ENCODE data around the gene MAPK12.
"Not testable (repeated sequence)": the region's sequence is repeated elsewhere in the genome, so short reads cannot be mapped to it uniquely, and the experiment has no call there.

MAPK12 gene

DNA sequence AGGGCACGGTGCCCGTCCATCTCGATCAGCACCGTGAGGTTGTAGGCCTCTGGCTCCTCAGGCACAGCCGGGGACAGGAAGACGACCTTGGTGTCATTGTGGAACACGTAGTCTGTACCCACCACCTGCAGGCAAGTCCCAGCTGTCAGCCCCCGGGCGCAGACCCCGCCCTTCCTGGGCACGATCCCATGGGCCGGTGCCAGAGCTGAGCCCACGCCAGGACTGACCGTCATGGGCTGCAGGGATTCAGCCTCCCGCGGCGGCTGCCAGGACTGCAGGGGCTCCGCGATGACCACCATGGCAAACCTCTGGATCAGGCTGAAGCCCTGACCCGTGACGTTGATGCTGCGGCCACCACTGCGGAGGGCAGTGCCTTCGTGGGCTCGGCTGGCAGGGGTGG is 20.5 kb upstream of the MAPK12 start:
- DNase-seq (ENCODE audit: low read depth): no peak

DNA sequence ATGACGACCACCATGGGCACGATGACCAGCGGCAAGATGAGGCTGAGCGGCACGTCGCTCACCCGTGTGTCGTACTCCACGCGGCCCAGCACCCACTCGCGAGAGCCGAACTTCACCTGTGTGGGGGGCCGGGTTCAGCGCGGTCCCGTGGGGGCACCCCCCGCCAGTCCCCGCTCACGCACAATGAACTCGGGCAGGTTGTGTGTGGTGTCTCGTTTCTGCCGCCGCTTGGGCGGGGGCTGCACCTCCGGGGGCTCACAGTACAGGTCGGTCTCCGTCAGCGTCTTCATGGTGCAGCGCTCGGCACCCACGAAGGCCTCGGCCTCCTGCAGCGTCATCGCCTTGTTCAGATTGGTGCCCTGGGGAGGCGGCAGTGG is 19.9 kb upstream of the MAPK12 start:
- no peak for DNase-seq (ENCODE audit: low read depth)

DNA sequence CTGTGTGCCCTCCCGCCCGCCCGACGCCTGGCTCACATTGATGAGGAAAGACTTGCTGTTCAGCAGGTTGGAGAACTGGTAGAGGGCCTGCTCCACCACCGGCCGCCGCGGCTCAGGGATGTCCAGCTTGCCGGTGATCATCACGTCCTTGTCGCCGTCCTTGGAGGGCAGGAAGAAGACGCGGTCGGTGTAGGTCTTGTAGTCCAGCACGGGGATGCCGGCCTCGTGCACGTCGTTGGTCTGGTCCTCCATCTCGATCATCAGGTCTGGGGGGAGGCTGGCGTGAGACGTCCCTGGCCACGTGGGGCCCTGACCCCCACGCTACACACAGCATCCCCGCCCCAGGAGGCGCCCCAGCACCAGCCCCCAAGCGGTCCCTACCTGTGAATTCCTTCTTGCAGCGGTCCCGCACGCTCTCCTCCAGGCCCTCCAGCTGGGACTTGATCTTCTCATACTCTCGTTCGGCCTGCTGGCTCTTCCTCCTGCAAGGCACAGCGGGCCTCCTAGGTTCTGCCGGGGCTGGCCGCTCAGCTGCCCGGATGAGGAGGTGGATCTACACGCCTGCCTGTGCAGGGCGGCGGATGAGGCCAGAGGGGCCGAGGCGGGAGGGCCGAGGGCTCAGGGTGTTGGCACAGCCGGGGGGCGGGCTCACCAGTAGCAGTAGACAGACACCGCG is 19.4 kb upstream of the MAPK12 start:
- no peak for DNase-seq (ENCODE audit: low read depth)

DNA sequence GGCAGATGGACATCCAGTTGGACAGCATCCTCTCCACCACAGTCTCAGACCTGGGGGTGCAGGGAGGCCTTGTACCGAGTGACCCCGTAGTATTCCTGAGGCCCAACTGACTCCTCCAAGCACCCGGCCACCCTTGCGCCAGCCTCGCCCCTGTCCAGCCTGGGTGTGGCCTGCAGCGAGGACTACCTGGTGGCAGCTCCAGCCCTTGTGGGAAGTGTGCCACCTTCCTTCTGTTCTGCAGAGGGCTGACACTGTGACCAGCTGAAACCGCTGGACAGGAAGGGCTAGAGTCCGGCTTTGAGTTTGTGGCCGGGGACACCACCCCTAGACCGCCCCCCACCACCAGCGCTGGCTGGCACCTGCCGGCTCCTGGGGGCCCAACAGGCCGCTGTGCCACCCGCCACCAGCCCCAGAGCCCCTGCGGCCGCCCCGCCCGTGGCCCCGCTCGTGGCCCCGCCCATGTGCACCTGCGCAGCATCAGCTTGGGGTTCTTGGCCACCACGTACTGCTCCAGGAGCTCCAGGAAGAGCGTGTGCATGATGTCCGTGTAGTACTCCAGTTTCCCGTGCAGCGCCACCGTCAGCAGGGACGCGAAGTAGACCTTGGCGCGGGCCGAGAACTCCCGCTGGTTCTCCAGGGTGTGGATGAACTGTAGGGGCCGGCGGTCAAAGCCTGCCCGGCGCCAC is 18.7 kb upstream of the MAPK12 start:
- no peak for DNase-seq (ENCODE audit: low read depth)

DNA sequence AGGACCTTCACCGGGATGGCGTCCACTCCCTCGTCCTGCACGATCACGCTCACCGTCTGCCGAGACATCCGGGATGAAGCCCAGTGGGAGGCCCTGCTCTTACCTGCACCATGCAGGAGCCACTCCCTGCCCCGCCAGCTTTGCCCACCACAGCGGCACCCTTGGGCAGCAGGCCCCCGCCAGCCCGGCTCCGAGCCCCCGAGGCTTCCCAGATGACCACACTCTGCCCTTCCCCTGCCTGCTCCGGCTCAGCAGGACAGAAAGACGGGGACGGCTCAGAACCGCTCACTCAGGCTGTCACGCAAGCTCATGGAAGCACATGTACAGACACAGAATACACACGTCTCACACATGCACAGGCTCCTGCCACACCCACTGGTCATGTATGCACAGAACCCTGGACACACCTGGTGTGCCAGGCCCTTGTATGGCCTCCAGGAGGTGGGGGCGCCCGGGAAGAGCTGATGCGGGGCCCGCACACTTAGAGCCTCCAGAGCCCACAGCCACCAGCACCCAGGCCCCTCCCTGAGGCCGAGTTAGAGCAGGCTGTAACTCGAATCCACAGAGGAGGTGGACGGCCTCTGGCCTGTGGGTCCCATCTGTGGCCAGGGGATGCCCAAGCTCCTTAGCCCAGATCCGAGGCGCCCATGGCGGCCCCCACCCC is 17.6 kb upstream of the MAPK12 start:
- no peak for DNase-seq (ENCODE audit: low read depth)

DNA sequence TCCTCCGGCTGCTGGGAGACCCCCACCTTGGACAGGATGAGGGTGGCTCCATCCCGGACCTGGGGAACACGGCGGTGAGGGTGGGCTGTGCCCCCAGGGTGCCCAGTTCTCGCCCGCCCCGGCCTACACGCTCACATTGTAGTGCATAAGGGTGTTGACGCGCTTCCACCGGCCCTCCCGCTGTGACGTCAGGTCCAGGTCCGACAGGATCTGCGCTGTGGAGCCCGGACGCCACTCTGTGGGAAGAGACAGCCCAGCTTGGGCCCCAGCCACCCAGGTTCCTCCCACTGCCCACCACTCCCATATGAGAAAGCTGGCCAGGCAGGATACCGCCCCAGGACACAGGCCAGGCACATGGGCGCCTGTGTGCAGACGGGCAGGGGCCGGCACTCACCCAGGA is 17.0 kb upstream of the MAPK12 start:
- no peak for DNase-seq (ENCODE audit: low read depth)

DNA sequence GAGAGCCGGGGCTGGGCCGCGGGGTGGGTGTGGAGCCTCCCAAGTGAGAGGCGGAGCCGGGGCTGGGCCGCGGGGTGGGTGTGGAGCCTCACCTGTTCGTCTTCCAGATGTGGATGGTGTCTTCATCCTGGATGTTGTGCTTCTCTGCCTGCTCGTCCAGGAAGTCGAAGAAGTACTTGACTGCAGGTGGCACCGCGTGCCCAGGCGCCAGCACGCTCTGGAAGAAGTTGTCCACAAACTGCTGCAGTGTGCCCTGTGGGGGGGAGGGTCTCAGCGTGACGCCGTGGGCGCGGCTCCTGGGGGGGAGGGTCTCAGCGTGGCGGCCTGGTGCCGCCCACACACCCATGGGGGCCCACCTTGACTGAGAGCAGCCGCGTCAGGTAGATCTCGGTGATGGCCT is 16.3 kb upstream of the MAPK12 start:
- no peak for DNase-seq (ENCODE audit: low read depth)

DNA sequence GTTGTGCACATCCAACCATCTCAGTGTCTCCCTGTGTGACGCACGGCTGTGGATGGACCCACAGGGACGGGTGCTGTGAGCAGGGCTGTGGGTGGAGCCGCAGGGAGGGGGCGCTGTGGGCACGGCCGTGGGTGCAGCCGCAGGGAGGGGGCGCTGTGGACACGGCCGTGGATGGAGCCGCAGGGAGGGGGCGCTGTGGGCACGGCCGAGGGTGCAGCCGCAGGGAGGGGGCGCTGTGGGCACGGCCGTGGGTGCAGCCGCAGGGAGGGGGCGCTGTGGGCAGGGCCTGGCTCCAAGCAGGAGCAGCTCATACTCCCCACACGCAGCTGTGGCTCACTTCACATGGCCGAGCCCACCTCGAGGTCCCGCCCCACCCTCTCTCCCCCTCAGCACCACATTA is 14.7 kb upstream of the MAPK12 start:
- no peak for DNase-seq (ENCODE audit: low read depth)

DNA sequence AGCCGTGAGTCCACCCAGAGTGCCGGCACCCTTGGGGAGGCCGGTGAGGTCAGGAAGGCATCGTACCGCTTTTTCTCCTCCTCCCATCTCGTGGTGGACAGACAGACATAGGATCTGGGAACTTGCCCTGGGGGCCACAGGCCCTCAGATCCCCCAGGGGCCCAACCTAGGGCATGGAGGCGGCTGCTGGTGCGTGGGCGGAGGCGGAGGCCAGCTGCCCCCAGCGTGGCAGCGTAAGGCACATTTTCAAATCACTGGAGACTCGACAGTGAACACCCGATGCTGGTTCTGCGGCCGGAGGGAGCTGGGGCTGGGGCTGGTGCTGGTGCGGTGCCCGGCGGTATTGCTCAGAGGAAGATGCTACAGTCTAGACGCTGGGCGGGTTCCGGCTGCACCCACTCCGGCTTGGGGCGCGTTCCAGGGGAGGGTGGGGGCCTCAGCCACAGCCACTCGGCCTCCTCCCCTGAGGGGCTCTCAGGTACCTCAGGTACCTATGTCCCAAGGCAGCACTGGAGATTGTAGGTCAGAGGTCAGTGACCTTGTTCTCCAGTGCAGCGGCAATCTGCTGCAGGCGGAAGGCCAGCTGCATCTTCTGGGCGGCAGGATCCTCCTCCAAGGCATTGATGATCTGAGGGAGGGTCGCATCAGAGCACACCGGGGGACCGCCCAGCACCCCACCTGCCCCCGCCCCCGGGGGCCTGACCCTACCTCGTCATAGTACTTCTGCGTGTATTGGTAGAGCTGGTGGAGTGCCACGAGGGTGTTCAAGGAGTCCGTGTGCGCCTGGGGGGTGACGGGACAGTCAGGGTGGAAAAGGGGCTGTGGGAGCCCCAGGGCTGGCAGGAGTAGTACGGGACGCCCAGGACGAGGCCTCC is 13.9 kb upstream of the MAPK12 start:
- DNase-seq (ENCODE audit: low read depth): no peak

DNA sequence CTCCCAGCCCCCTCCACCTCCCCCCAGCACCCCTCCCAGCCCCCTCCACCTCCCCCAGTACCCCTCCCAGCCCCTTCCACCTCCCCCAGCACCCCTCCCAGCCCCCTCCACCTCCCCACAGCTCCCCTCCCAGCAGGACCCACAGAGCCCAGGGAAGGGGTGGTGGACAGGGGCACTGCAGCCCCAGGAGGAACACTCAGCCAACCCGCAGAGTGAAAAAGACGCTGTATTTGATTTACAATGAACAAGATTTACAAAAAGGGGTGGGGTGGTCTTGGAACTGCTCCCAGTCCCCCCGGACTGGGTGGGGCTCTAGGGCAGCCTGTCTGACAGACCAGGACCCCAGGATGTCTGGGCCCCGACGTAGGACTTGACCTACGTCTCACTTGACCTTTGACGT is 13.3 kb upstream of the MAPK12 start:
- no peak for DNase-seq (ENCODE audit: low read depth)

DNA sequence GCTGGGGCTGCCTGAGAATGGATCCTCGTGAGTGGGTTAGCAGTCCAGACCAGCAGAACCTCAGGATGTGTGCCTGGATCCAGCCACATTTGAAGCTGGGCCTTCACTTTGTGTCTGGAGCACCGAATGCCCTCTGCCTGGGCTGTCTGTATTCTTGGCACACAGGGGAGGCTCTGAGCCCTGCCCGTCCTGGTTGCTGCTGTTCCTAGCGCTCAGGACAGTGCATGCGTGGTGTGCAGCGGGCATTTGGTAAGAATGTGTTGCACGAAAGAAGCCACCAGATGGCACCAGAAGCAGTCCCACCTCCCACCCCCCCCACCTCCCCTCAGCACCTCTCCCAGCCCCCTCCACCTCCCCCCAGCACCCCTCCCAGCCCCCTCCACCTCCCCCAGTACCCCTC is 12.8 kb upstream of the MAPK12 start:
- DNase-seq (ENCODE audit: low read depth): no peak

DNA sequence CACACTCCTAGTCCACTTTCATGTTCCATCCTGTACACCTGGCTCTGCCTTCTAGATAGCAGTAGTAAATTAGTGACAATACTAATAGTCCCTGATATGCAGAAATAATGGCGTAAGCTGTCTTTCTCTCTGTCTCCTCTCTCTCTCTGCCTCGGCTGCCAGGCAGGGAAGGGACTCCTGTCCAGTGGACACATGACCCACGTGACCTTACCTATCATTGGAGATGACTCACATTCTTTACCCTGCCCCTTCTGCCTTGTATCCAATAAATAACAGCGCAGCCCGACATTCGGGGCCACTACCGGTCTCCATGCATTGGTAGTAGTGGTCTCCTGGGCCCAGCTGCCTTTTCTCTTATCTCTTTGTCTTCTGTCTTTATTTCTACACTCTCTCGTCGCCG is 12.3 kb upstream of the MAPK12 start:
- not testable (repeated sequence) for DNase-seq (ENCODE audit: low read depth)

DNA sequence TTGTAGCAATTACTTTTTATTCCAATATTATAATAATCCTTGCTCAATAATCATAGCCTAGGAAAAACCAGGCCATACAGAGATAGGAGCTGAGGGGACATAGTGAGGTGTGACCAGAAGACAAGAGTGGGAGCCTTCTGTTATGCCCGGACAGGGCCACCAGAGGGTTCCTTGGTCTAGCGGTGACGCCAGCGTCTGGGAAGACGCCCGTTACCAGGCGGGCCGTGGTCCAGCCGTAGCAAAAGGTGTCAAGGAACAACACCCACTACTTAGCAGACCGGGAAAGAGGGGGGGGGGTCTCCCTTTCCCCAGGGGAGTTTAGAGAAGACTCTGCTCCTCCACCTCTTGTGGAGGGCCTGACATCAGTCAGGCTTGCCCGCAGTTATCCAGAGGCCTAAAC is 11.9 kb upstream of the MAPK12 start:
- DNase-seq (ENCODE audit: low read depth): not testable (repeated sequence)

DNA sequence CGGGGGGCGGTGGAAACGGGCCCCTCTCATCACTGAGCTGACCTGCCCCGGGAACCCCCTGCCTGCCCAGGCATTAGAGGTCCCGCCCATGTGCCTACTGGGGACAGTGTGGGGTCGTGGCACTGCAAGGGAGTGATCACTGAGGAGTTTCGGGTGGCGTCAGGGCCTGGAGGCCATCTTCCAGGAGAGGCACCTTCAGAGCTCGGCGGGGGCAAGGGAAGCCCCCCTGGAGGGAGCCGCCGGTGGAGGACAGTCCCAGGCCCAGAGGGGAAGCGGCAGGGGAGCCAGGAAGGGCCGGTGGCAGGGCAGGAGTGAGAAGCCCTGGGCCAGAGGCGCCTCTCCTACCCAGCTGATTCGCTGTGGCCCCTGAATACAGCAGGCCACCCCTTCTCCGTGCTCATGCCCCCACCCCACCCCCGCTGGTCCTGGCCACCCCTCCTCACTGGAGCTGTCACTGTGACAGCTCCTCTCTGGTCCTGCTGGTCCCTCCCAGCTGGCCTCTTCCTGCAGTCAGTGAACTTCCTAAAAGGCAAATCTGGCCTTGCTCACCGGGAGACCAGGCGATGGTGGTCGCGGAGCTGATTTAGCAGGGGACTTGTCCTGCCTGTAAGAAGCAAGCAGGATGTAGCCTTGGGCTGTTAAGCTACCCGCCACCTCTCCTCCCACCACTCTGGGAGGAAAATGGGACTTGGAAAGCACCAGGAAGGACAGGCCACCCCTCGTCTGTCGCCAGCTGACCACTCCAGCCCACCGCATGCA is 10.7 kb upstream of the MAPK12 start:
- no peak for DNase-seq (ENCODE audit: low read depth)

DNA sequence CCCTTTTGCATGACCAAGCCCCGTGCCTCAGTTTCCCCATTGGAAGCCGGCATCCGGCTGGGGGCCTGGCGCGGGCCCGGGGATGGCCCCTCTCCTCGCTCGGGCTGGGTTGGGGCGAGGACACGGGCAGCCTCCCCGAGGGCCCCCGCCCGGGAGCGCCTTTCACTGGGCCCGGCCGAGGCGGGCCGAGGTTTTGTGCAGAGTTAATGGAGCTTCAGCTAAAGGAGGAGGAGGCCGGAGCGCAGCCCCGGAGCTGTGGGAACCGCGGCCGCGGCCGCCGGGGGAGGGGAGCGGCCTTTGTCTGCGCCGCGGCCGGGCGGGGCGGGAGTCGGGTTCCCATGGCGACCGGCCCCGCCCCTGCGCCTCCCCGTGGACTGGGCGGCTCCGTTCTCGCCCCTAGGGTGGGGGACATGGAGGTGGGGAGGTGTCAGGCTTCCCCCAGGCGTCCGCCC is 10.1 kb upstream of the MAPK12 start:
- no peak for DNase-seq (ENCODE audit: low read depth)

DNA sequence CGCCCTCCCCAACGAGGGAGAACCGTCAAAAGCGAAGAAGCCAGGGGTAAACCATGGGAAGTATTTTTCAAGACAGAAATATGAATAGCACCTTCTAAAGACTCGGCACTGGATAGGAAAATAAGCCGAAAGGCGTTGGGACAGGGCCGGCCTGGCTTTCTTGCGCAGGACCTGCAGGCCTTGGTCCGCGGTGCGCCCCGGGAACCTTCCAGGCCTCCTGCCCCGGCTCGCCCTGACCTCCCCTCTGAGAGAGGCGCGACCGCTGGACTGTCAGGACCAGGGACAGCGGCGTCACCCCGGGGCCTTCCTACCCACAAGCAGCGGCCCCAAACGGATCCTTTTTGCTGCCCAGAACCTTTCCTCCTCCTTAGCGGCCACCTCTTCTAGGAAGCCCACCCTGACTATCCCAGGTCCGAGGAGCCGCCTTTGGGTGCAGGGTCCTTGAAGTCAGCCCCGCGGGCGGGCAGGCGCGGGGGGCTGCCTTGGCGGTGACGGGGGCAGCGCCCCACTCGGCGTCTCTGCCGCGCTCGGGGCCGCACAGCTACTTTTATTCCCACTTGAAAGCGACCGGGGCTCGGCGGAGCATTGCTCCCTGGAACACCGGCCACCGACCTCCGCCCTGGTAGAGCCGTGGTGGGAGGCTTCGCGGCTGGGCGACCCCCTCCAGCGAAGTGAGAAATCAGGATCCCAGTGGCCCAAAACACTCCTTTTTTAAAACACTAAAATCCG is 9.3 kb upstream of the MAPK12 start:
- DNase-seq (ENCODE audit: low read depth): peak; percentile 46

DNA sequence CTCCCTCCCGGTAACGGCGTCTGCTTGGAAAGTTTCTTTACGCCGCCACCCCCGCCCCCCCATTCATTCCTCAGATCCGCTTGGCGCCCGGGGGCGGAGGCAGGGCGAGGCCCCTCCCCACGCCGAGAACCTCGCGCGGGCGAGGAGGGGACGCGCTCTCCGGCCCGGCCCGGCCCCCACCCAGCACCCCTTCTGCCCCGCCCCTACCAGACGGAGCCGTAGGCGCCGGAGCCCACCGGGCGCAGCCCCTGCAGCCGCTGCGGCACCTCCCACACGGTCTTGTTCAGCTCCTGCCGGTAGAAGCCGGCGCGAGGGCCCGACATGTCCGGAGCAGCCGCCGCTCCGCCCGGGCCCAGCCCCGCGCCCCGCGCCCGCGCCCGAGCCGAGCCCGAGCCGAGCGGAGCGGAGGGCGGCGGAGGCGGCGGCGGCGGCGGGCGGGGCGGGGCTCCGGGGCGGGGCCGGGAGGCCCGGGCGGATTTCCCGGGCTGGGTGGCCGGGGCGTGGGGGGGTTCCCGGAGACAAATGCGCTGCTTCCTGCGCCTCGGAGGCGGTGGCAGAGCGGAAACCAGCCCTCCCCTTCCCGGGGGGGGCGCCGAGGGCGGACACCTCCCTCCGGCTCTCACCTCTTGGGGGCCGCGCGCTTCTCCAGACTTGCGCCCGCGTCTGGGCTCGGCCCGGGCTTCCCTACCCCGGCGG is 8.6 kb upstream of the MAPK12 start, which contains the start of gene MAPK11:
Gene MAPK11 (minus strand): TSS at position 411 of the 696 bp plus-strand sequence. CDS start 88 bp downstream, at position 323.
- peak; percentile 43 for DNase-seq (ENCODE audit: low read depth)

DNA sequence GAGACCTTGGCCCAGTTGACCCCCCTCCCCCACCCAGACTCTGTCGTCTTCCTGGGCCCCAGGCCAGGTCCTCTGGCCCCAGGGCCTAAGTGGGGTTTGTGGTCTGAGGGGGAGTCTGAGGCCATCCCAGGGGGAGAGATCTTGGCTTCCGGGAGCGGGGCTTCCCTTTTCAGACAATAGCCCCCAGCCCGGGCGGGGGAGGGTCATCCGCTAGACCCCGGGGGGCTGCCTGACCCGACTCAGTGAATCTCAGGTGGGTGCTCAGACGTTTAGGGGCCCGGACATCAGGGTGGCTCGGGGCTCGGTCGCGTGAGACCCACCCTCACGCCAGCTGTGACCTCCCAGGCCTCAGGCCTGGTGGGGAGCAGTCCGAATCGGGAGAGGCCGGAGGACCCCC is 8.1 kb upstream of the MAPK12 start:
- DNase-seq (ENCODE audit: low read depth): no peak

DNA sequence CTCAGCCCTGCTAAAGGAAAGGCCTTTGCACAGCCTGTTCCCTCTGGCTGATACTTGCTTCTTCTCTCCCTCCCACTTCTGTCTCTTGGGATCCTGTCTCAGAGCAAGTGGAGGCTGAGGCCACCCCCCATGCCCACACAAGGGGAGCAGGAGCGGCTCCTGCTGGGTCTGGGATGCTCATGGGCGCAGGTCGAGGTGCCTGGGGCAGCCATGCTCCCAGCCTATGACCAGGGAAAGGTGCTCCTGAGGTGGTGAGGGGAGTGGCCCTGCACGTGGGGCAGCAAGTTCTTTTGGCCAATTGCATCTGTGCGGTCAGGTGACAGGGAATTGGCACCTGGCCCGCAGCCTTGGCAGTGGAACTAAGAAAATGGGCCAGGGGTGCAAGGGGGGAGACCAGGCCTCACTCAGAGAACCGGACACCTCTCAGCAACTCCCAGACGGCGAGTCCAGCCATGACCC is 7.2 kb upstream of the MAPK12 start:
- no peak for DNase-seq (ENCODE audit: low read depth)

Data from stimulated activated CD8-positive, alpha-beta memory T cell treated with anti-CD3 and anti-CD28 coated beads, Interleukin-15, amount 100 ng/mL, for 1 hour (primary cell).